HFF-Myc (cell line): Measurements from ENCODE around the gene CHD3.

ENCODE experiments used
- DNase-seq: peaks from one replicate; pipeline ENCODE4 v3.0.0-alpha.2; 2011; ENCODE audit warnings: low read depth; ENCODE audit errors: extremely low read depth
- H3K4me3 ChIP-seq: replicated peaks from 2 replicates; pipeline ENCODE4 v1.5.1; 2011; ENCODE audit warnings: low read depth, mild to moderate bottlenecking, control low read depth, low read length
- TF ChIP-seq, protein P1 (sequence below): IDR thresholded peaks from 2 replicates; pipeline ENCODE4 v1.5.1; 2012; ENCODE audit warnings: mild to moderate bottlenecking, low read depth, low read length, control low read depth; ENCODE audit errors: missing control alignments

The CHD3 gene

DNA sequence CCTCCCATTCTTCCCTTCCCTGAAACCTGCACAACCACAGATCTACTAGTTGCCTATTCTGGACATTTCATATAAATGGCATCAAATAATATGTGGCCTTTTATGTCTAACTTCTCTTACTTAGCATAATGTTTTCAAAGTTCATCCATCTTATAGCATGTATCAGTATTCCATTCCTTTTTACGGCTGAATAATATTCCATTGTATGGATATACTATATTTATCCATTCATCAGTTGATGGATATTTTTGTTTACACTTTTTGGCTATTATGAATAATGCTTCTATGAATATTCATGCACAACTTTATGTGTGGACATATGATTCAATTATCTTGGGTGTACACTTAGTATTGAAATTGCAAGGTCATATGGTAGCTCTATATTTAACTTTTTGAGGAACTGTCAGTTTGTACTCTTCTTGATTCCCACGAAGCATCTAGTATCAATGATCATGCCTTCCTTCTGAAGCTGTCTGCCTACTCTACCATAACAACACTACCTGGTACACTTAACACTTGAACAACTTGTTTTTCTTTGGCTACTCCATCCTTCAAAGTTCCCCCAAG lies 12.7 kb upstream of the CHD3 start:
- TF ChIP-seq, protein P1, sequence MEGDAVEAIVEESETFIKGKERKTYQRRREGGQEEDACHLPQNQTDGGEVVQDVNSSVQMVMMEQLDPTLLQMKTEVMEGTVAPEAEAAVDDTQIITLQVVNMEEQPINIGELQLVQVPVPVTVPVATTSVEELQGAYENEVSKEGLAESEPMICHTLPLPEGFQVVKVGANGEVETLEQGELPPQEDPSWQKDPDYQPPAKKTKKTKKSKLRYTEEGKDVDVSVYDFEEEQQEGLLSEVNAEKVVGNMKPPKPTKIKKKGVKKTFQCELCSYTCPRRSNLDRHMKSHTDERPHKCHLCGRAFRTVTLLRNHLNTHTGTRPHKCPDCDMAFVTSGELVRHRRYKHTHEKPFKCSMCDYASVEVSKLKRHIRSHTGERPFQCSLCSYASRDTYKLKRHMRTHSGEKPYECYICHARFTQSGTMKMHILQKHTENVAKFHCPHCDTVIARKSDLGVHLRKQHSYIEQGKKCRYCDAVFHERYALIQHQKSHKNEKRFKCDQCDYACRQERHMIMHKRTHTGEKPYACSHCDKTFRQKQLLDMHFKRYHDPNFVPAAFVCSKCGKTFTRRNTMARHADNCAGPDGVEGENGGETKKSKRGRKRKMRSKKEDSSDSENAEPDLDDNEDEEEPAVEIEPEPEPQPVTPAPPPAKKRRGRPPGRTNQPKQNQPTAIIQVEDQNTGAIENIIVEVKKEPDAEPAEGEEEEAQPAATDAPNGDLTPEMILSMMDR, result no peak
- H3K4me3 ChIP-seq, result no peak overlapping the region
- DNase-seq, result no peak

DNA sequence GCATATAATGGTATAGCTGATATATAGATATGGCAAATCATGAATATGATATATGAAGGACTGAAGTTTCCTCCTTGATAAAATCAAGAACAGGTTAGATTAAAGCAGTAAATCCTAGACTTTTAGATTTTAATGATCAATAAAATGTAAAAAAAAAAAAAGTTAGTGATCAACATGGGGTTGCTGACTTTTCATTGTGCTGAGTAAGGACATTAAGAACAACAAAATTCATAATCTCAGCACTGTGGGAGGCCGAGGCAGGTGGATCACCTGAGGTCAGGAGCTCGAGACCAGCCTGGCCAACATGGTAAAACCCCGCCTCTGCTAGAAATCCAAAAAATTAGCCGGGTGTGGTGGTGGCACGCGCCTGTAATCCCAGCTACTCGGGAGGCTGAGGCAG lies 10.4 kb upstream of the CHD3 start:
- H3K4me3 ChIP-seq, result no peak overlapping the region
- TF ChIP-seq, protein P1, result no peak

DNA sequence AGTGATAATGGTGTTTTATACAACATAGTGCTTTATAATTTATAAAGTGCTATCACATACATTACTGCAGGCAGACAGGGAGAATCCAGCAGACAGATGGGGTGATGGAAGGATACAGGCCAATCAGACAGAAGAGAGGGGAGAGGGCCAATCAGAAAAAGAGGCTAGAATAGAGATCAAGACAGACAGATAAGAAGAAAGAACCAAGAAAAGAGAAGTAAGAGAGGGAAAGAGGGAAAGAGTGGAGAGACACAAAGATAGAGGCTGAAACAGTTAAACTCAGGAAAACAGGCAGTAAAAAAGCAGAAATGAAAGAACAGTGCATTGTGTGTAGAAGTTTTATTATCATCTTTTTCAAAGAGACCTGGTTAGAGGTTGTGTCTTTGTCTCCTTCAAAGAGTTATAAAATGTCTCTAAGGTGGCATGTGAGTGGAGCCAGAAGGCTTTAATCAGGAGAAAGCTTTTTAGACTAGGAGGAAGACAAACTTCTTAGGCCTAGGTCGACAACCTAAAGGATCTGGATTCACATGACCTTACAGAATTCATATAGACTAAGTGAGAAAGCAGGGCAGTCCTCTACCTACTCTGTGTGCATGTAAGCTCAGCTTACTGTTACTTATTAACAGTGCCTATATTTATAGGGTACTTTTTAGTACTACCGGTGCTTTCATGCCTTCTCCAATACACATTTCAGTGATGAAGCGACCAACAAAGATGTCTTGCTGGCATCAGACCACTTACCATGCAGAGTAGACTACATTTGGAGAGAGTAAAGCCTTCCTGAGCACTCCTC lies 8.3 kb upstream of the CHD3 start:
- TF ChIP-seq, protein P1, result no peak
- DNase-seq, result no peak
- H3K4me3 ChIP-seq, result no peak overlapping the region

More for the DNA sequence above, 10.4 kb upstream of the CHD3 start:
- DNase-seq, result no peak

DNA sequence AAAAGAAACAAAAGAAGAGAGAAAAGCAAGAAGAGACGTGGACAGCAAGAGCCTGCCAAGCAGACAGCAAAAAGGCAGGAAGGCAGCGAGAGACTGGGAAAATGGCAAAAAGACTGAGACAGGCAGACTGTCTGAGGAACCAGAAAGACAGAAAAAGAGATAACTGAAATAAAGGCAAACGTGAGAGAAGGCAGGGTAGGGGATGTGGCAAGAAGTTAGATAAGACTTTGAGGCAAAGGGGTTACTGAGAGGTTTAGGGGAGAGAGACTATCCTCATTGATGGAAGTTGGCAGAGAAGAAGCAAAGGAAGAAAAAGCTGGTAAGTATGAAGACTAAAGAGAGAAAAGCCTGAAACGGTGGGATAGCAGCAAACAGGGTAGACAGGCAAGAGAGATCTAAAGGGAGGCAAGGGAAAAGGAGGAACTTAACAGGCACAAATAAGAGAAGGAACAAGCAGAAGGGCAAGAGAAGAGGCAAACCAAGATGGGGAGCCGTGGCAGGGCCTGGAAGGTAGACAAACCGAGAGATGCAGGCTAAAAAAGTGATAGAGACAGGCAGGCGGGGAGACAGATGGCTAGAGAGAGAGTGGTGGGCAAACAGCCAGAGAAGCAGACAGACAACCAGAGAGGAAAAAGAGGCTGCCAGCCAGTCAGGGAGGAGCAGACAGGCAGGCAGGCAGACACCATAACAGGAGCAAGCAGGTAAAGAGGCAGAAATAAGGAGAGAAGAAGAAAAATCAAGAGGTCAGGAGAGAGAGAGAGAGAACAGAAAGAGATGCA lies 7.1 kb upstream of the CHD3 start:
- DNase-seq, result no peak
- H3K4me3 ChIP-seq, result no peak overlapping the region
- TF ChIP-seq, protein P1, result no peak

DNA sequence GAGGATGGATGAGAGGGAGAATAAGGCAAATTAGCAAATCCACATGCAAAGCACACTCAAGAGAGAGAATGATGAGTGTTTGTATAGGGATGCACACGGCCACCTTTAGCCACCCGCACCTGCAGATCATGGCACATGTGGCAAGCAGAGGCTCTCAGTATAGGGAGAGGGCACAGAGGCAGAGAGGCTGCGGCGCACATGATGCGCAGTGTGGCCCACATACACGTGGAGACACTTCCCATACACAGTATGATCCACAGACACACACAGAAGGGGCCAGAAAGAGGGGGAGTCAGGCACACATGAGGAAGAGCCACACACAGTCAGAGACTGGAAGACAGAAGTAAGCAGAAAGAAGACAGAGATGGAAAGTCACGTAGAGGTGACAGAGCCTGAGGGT lies 6.5 kb upstream of the CHD3 start:
- TF ChIP-seq, protein P1, result no peak
- H3K4me3 ChIP-seq, result peak overlapping the region; percentile 16; the same call in 1 of the 2 replicates
- DNase-seq, result no peak

DNA sequence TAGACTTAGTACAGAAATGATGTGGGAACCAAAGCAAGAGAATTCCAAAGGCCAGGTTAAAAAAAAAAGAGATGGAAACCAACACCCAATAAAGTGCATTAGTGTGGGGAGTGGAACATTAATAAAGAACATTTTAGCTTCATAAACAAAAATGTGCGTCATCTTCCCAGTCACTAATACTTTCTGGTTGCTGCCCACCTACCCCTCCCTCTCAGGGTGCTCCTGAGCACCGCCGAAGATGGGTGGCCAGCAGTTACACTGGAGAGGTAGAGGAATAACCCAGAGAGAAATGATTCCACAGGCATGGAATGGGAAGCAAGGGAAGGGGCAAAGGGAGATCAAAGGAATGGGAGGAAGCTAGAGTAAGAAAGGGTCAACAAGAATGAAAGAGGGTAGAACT lies 6.0 kb upstream of the CHD3 start:
- peak overlapping the region; percentile 12; the same call in 1 of the 2 replicates for H3K4me3 ChIP-seq
- no peak for DNase-seq

More for the DNA sequence above, 6.0 kb upstream of the CHD3 start:
- TF ChIP-seq, protein P1, result no peak
